HG03460 (cell line): Measurements from ENCODE around the gene THG1L.
A peak's percentile ranks its signal among the peaks of the same experiment; 100 is the strongest.

Source experiments
- ATAC-seq: cut with Tn5 transposase; IDR thresholded peaks from one replicate; pipeline ENCODE4 v1.9.1; 2021; ENCODE audit not compliant: unreplicated experiment

THG1L gene

DNA sequence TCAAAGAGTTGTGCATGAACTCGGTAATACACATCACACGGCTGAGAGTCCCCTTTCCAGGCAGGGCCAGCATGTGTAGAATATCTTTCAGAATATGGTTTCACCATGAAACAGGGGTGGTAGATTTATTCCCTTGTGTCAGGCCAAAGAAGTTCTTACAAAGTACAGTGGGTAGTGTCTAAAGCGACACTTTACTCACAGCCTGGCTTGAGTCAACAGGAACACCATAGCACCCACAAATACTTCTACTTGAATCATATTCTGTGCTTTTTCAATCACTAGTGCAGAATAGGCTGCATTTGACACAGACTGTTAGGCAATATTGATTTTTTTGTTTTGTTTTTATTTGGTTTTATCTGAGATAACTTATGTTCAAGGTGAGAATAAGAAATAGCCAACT is 24.9 kb downstream of the THG1L start:
- ATAC-seq, result no peak

DNA sequence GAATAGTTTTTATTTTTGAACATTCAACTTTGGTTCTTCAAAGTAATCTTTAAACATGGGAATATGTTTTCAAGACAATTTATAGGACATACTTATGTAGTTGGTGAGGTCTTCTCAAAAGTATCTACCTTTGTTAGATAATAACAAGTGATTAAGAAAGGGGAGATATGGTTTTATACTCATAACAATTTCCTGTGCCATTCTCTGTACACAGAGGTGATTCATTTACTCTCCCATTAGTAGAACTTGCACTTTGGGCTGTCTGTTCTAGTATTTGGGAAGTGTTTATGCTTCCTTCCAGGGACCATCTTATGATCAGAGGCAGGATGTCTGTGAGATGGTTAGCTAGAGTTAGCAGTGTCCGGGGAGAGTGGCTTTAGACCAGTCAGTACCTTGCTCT is 27.5 kb downstream of the THG1L start:
- no peak for ATAC-seq

- ATAC-seq, result peak; percentile 84
Observed at GRCh38 chr5:157761690-157762621, 30.7 kb downstream of the THG1L start.

DNA sequence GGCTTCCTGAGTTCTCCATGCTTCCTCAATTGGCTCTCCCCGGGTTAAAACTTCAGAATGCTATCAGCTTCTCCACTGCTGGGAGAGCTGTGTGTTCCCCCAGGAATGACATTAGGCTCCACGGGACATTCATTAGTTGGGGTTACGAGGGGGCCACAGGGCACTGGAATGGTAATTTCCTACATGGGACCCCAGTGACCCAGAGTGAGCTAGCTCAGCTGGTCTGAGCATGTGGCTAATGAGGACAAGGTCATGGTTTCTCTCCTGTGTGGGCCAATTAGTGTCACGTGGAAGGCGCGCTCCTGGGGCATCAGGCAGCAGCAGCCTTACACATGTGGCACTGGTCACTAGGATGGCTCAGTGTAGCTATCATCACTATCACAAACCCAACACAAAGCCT is 33.3 kb downstream of the THG1L start:
- ATAC-seq, result no peak

GRCh38 chr5:157766442-157766841 is 35.2 kb downstream of the THG1L start:
- no peak for ATAC-seq

DNA sequence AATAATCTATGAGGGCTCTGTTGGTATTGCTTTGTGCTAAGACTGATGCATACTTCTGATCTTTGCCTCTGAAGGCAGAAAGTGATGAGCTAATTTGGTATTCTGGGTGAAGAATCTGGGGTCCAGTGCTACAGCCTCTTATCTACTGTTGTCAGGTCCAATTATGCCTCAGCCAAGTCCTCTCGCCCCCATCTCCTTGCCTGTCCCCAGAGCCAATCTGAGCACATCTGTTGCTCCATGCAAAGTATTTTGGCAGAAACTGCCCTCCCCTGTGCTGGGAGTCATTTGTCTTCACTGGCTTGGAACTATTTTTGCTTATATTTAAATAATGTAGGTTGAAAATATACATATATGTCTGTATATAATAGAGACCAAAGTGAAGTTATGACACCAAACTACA is 35.7 kb downstream of the THG1L start:
- ATAC-seq, result no peak

- no peak for ATAC-seq
Observed at GRCh38 chr5:157767689-157768088, 36.5 kb downstream of the THG1L start.

GRCh38 chr5:157770665-157771064 is 39.4 kb downstream of the THG1L start:
- no peak for ATAC-seq

DNA sequence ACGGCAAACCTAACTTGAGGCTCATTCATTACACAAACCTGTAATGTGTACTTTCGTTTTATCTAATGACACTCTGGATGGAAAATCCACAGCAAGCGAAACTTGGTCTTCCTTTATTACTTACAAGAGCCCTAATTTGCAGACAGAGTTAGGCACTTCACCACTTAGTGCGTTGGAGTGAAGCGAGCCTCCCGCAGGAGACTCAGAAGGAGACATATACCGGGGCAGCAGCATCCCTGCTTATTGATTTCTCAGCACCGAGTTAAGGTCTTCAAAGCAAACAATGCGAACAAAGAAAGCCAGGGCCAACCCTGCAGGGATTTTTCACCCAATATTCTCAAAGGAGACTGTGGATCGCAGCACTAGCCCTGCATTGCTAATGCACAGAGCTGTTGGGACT is 40.9 kb downstream of the THG1L start:
- ATAC-seq, result no peak

DNA sequence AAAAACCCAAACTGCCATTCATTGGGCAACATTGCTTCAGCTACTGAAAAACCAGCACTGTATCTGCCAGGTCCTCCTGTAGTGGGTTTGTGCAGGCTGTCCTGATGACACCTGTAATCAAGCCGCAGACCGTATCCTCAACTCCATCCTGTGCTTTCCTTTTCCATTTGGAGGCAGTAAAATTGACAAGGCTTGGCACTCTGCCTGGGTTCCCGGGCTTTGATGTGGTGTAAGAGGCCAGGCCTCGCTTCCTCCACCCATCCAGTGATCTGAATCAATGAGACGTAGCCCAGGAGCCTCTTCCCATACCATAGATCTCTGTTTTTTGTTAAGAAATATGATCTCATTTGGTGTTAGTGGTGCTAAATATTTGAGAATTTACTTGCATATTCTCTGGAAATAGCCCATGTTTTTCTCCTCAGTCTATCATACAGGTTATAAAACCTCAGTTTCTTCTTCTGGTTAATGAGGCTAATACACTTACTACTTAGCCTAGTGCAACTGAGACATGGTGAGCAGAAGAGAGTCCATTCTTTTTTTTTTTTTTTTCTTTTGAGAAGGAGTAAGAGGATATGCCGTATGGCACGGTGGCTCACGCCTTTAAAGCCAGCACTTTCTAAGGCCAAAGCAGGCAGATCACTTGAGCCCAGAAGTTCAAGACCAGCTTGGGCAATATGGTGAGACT is 47.0 kb downstream of the THG1L start:
- ATAC-seq, result no peak

GRCh38 chr5:157779221-157779620 is 48.0 kb downstream of the THG1L start:
- no peak for ATAC-seq

DNA sequence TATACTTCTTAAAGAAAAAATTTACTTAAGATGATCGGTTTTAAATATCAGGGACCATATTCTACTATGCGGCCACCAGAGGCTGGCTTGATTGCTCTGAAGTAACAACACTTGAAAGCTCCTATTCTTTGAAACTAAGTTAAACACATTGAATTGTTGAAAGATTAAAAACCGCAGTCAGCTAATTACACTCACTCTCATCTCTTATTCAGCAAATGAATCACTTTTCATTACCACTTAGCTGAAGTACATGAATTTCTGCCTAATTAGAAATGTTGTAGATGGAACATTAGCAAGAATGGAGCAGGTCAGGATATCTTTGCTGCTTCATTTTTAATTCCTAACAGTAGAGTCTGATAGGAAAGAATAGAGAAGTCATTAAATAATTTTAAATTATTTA is 54.6 kb downstream of the THG1L start:
- no peak for ATAC-seq
